A549 treated with GW870086 at 1 μM for 4 hours (cell line): Measurements from ENCODE around the gene ASB14. TPM values are rescaled to one million over a fixed set of nuclear protein-coding genes. Genes with fewer than 3 reads are reported as not detected.

Experiments used
- total RNA-seq: library from RNA; stranded (reverse); fragments of 200-300 nt; extraction: Qiagen RNA extraction; gene quantifications from 5 replicates; pipeline ENCODE4 v1.2.3, GENCODE V29; 2022; ENCODE audit warnings: low read depth

ASB14 gene
- not detected in 5 replicates for total RNA-seq

DNA sequence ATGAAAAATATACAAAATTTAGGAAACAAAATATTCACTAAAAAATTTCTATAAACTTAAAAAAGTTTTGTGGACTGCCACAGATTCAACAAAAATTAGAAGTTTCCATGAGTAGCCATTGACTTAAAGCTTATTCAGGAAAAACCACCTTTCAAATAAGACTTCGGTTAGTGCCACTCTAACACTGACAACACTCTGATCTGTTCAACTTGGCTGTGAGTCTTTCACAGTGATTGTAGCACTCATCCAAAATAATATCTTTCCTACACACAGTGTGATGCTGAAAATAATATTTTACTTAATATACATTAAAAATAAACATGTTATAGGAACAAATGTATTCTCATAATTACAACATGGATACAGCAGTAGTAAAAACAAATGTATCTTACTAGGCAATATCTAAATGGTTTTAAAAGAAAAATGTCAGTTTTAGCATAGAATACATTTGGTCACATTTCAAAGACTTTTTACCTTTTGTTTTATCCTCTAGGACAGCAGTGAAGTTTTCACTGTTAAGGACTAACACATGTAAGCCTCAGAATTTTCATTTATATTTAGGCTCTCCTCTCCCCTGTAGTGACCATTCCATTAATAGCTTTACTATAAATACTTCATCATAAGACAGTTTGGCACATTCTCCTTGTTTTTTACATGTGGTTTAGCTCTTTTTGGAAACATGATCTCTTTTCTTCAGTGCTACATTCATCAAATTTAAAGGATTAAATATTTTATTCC, at the start of gene ASB14:
Gene ASB14 (minus strand): TSS at position 527 of the 738 bp plus-strand sequence. CDS start 652 bp downstream, outside the sequence.

GRCh38 chr3:57227204-57227929, 65.1 kb downstream of the ASB14 start, which contains the start of gene APPL1:
TSS of gene APPL1 (plus strand) at chr3:57227729. CDS start at chr3:57227884, 155 bp downstream.

Other genes with a start within 250 kb of the ASB14 start
- gene SPATA12, start 232.0 kb downstream of the ASB14 start, total RNA-seq, result 0.25 to 0.44 TPM (median 0.39 TPM) in 5 replicates
- 0.43 to 1.2 TPM (median 1.0 TPM) in 5 replicates for gene IL17RD, start 127.3 kb downstream of the ASB14 start, total RNA-seq
- gene HESX1, start 92.7 kb downstream of the ASB14 start, total RNA-seq, result 0.21 to 0.75 TPM (median 0.35 TPM) in 4 of 5 replicates, not detected in the other
- 12.0 to 18.6 TPM (median 15.7 TPM) in 5 replicates for gene APPL1, start 65.0 kb downstream of the ASB14 start, total RNA-seq